Psoas muscle (tissue), 8 donors: ENCODE results near the gene ASTN2. TPM values are rescaled to one million over a fixed set of nuclear protein-coding genes. Genes with fewer than 3 reads are reported as not detected.
A peak's percentile ranks its signal among the peaks of the same experiment; 100 is the strongest.

Source experiments
- ATAC-seq, 4 donors: fragments of 200-7000 bp; cut with Tn5 transposase; one replicate each; pipeline ENCODE4 v1.9.1; 2020; ENCODE audit warnings: moderate library complexity in 3 of 4, mild to moderate bottlenecking in 2 of 4
- DNase-seq, 2 donors: peaks; one replicate each; pipeline ENCODE4 v3.0.0-alpha.2; 2020
- H3K27ac ChIP-seq: fragments of 200-600 bp; one replicate; pipeline ENCODE4 v1.8.0; 2022
- H3K27me3 ChIP-seq, 3 donors: fragments of 200-600 bp in 1 of 3; one replicate each; pipeline versions ENCODE4 v1.6.1 to v1.8.0; 2013 to 2022; ENCODE audit warnings: low read length in 2 of 3, mild to moderate bottlenecking in 2 of 3, moderate library complexity in 1 of 3; ENCODE audit not compliant: insufficient read depth in 3 of 3
- H3K36me3 ChIP-seq, 2 donors: fragments of 200-600 bp in 1 of 2; one replicate each; pipeline versions ENCODE4 v1.6.1 to v1.8.0; 2013 to 2022; ENCODE audit warnings: low read depth in 1 of 2, mild to moderate bottlenecking in 1 of 2, moderate library complexity in 1 of 2; ENCODE audit not compliant: insufficient read depth in 1 of 2
- H3K4me1 ChIP-seq: fragments of 200-600 bp; one replicate; pipeline ENCODE4 v1.8.0; 2022
- H3K4me3 ChIP-seq: fragments of 200-600 bp; one replicate; pipeline ENCODE4 v1.8.0; 2022; ENCODE audit warnings: mild to moderate bottlenecking
- H3K9me3 ChIP-seq: fragments of 200-600 bp; one replicate; pipeline ENCODE4 v1.8.0; 2022
- WGBS, 3 donors: extraction: QIAGEN DNeasy Blood & Tissue Kit; methylation state at CpG; one replicate each; pipeline versions ENCODE4 v1.1.6 to v1.1.7; 2013; 5-methylcytosine and 5-hydroxymethylcytosine counted together
- intact Hi-C, 2 donors: fragments of 100-400 bp; cut with DNase I; formaldehyde crosslinking; loops; one replicate each; pipeline versions ENCODE4 v1.11.0 to v1.14.2; 2022
- polyA plus RNA-seq, 3 donors: library from polyadenylated mRNA; stranded (reverse); fragments of 200-250 nt; gene quantifications; one replicate each; pipeline ENCODE4 v1.2.3, GENCODE V29; 2013
- total RNA-seq, 4 donors: library from RNA; stranded (reverse); fragmentation: NEBNext Ultra II Directional in 2 of 4; extraction: Animal tissue kit (Norgen Biotek cat#: 25700) in 2 of 4; gene quantifications; one replicate each; pipeline versions ENCODE4 v1.2.1 to v1.2.4, GENCODE V29; 2021 to 2023
- TF ChIP-seq, protein P1 (sequence below): fragments of 200-600 bp; IDR thresholded peaks from one replicate; pipeline ENCODE4 v1.8.0; 2022; ENCODE audit warnings: antibody characterized with exemption
- donor health status: healthy with polysubstance abuse.
- donor health status: DM: no; HTN: no; CAD: no; lungs with moderate emphysema.
- donor health status: Bipolar disorder and iron deficiency.
- donor health status: healthy.
- donor health status: DM: yes; HTN: yes; CAD: no.
- donor health status: DM: no; HTN: no; CAD: no.
- donor health status: DM: no; HTN: no; CAD: no.
- donor health status: DM: yes; HTN: yes; CAD: no.

ASTN2 gene
- total and polyA plus RNA-seq, 7 donors: 2.0 to 10.3 (median 3.3) TPM

DNA sequence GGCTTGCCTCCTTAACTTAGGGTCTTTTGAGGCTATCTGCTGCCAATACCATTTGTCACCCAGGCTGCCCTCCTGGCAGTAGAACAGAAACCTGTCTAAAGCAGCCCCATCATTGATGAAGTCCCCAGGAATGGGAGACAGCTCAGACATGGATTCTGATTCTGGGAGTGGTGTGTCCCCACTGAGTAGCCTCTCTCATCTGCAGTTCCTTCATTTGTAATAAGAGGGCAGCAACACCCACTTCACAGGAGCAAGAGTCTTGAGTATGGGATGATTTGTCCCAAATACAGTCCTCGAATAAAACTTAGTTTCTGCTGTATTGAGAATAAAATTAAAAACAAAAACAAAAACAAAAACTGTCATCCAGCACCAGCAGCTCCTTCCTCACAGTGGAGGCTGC lies 167.6 kb downstream of the ASTN2 start:
- Histone ChIP-seq H3K4me3 (no peak overlapping the region), H3K27me3 (peaks cover 0 to 4% (median 0%) of the 10 kb centered on the region in 3 donors), H3K36me3 (no peaks in the 10 kb centered on the region), H3K27ac (no peak overlapping the region), H3K9me3 (no peaks in the 10 kb centered on the region), H3K4me1 (no peaks in the 10 kb centered on the region)
- no peak for ATAC-seq
- WGBS, 3 donors: 32 to 48% (median 43%) methylated on average over 1 of the region's 1 CpG
- no peak for DNase-seq
- intact Hi-C loops: no loop called here
- TF ChIP-seq, protein P1, sequence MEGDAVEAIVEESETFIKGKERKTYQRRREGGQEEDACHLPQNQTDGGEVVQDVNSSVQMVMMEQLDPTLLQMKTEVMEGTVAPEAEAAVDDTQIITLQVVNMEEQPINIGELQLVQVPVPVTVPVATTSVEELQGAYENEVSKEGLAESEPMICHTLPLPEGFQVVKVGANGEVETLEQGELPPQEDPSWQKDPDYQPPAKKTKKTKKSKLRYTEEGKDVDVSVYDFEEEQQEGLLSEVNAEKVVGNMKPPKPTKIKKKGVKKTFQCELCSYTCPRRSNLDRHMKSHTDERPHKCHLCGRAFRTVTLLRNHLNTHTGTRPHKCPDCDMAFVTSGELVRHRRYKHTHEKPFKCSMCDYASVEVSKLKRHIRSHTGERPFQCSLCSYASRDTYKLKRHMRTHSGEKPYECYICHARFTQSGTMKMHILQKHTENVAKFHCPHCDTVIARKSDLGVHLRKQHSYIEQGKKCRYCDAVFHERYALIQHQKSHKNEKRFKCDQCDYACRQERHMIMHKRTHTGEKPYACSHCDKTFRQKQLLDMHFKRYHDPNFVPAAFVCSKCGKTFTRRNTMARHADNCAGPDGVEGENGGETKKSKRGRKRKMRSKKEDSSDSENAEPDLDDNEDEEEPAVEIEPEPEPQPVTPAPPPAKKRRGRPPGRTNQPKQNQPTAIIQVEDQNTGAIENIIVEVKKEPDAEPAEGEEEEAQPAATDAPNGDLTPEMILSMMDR: peak; percentile 16

DNA sequence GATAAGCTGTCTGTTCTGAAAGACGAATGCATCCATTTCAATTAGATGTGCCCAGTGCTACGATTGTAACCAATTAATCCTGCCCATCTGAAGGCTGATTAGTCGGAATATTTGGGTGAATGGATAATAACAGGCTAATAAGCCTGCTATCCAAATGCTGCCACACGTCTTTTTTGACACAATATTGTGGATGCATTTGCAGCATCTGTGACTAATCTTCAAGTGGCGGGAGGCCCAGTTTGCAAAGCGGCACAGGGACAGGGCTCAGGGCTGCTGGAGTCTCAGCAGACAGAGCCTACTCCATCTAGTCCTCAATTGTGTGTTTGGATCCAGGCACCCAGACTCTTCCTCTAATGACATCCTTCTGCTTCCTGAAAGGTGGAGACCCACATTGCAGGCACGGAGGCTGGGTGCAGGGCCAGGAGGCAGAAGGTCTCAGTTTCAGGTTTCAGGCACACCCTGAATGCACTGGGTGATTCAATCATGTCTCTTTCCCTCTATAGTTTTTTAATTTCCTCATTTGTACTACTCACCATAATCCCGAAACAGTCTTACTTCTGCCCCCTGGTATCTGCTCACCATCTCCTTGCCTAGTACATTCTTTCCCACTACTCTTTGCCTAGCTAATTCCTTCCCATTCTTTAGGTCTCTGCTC lies 169.6 kb downstream of the ASTN2 start:
- H3K36me3 ChIP-seq: no peaks in the 10 kb centered on the region
- TF ChIP-seq, protein P1: no peak
- H3K4me3 ChIP-seq: no peak overlapping the region
- ATAC-seq (no peak), DNase-seq (no peak)
- no peaks in the 10 kb centered on the region for H3K4me1 ChIP-seq
- no peak overlapping the region for H3K27ac ChIP-seq
- H3K9me3 ChIP-seq: no peaks in the 10 kb centered on the region
- WGBS, 3 donors: 34 to 55% (median 41%) methylated on average over 8 of the region's 8 CpGs
- intact Hi-C loops: no loop called here
- peaks cover 0 to 4% (median 0%) of the 10 kb centered on the region in 3 donors for H3K27me3 ChIP-seq

DNA sequence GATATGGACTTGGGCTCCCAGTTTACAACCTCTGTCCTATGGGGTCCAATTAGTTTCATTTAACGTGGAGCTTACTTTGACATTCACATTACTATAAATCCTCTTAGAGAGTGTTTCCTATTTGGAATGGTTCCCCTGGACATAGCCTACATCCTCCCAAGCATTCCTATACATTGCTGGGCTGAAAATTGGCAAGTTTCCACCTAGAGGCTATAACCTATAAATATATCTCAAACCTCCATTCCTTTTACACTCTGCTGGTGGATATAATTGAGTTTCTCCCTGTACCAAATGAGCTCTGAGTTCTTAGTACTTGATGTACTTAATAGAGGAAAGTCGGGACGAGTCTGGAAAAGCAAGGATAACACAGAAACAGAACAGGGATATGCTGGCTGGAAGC lies 172.8 kb downstream of the ASTN2 start:
- TF ChIP-seq, protein P1: no peak
- Histone ChIP-seq H3K4me1 (no peaks in the 10 kb centered on the region), H3K9me3 (no peaks in the 10 kb centered on the region), H3K36me3 (no peaks in the 10 kb centered on the region), H3K27ac (no peak overlapping the region), H3K4me3 (no peak overlapping the region), H3K27me3 (peaks cover 0 to 4% (median 0%) of the 10 kb centered on the region in 3 donors)
- intact Hi-C loops: no loop called here
- DNase-seq (no peak), ATAC-seq (no peak)
- 72 to 82% (median 80%) methylated on average over 3 of the region's 3 CpGs for WGBS, 3 donors

DNA sequence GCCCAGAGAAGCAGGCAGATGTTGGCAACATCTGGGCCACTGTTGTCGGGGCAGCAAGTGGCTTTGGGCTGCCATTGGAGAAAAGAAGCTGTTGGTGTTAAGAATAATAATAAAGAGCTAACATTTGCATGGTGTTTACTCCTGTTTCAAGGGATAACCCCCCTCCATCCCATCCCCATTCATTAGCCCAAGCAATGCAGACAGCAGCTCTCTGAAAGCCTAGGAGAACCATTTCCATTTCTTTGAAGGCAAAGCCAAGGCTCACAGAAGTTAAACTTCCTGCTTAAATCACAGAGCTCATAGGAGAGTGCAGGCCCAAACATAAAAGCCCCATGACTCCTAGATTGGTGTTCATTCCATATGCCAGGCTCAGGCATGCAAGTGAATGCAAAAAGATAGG lies 175.4 kb downstream of the ASTN2 start:
- no peak overlapping the region for H3K4me3 ChIP-seq
- no peak for ATAC-seq
- no peaks in the 10 kb centered on the region for H3K9me3 ChIP-seq
- TF ChIP-seq, protein P1: no peak
- H3K27me3 ChIP-seq: no peaks in the 10 kb centered on the region
- H3K36me3 ChIP-seq: no peaks in the 10 kb centered on the region
- no peak overlapping the region for H3K27ac ChIP-seq
- DNase-seq: no peak
- H3K4me1 ChIP-seq: no peaks in the 10 kb centered on the region
- intact Hi-C loops: no loop called here
- 37 to 68% (median 54%) methylated on average over 1 of the region's 1 CpG for WGBS, 3 donors

DNA sequence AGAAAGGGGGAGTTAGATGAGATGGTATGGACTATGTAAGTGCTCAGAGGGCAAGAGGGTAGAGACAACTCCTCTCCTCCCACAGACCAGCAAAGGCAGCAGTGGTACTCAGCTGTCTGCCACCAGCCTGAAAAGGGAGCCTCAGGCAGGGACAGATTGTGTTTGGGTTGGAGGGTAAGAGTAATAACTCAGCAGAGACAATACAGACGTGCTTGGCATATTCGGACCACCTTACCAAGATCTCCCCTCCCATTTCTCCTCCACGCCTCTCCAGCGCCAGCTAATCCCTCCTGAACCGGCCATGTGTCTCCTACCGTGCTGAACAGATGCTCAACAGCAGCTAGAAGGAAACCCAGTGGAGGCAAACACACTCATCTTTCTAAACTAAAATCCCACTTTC lies 180.8 kb downstream of the ASTN2 start:
- TF ChIP-seq, protein P1: no peak
- H3K27ac ChIP-seq: no peak overlapping the region
- no peaks in the 10 kb centered on the region for H3K4me1 ChIP-seq
- DNase-seq (no peak), ATAC-seq (no peak)
- no peaks in the 10 kb centered on the region for H3K9me3 ChIP-seq
- no peaks in the 10 kb centered on the region for H3K27me3 ChIP-seq
- 43 to 55% (median 51%) methylated on average over 6 of the region's 6 CpGs for WGBS, 3 donors
- H3K4me3 ChIP-seq: no peak overlapping the region
- intact Hi-C loops: no loop called here
- H3K36me3 ChIP-seq: no peaks in the 10 kb centered on the region
